Epithelial cell of esophagus (primary cell): ENCODE data around the gene OSBPL8.

ENCODE experiments used
- DNase-seq: peaks from one replicate; pipeline ENCODE4 v3.0.0; 2010; ENCODE audit warnings: low read depth
- H3K4me3 ChIP-seq: 2 replicates; pipeline ENCODE4 v1.5.1; 2011; ENCODE audit warnings: mild to moderate bottlenecking, low read length, control low read depth
- CTCF ChIP-seq: IDR thresholded peaks from 2 replicates; pipeline ENCODE4 v1.5.1; 2011; ENCODE audit warnings: low read depth, mild to moderate bottlenecking, low read length, control low read depth, inconsistent platforms; ENCODE audit not compliant: insufficient read depth; ENCODE audit errors: missing control alignments

OSBPL8 gene

DNA sequence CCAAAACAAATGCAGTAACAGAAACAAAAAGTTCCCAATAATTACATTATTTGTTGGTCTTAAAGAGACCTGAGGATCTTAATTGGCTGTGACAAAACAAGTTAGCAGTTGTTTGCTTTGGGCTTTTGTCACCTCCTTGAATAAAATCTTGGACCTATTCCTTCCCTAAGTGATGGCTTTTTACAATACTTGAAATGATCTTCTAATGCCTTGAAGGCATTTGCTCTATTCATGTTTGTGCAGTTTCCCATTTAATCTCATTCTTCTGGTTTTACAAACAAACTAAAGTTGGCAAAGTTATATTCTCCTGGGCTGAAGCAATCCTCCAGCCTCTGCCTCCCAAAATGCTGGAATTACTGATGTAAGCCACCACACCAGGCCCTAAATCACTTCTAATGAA is 98.8 kb downstream of the OSBPL8 start:
- no peak for DNase-seq
- TF ChIP-seq CTCF = no peak
- no peak overlapping the region for H3K4me3 ChIP-seq

DNA sequence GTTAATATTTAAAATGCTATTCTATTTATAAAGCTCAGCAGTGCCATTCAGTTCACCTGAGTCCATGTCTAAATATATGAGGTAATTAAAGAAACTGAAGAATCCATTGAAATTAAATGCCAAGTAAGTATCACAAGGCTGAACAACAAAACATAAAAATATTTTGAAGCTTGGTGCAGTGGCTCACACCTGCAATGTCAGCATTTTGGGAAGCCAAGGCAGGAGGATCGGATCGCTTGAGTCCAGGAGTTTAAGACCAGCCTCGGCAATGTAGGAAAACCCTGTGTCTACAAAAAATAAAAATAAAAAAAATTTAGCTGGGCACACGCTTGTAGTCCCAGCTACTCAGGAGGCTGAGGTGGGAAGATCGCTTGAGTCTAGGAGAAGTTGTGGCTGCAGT is 101.8 kb downstream of the OSBPL8 start:
- no peak overlapping the region for H3K4me3 ChIP-seq
- TF ChIP-seq CTCF = no peak
- DNase-seq = no peak

GRCh38 chr12:76457010-76457409 is 102.6 kb downstream of the OSBPL8 start:
- DNase-seq = peak; percentile 15
- no peak for TF ChIP-seq CTCF
- H3K4me3 ChIP-seq = no peak overlapping the region

GRCh38 chr12:76455582-76456345 is 103.8 kb downstream of the OSBPL8 start:
- DNase-seq = peak; percentile 95
- H3K4me3 ChIP-seq = no peak overlapping the region
- peak; percentile 71 for TF ChIP-seq CTCF

- no peak for TF ChIP-seq CTCF
Measured at GRCh38 chr12:76451528-76451927, 108.0 kb downstream of the OSBPL8 start.

DNA sequence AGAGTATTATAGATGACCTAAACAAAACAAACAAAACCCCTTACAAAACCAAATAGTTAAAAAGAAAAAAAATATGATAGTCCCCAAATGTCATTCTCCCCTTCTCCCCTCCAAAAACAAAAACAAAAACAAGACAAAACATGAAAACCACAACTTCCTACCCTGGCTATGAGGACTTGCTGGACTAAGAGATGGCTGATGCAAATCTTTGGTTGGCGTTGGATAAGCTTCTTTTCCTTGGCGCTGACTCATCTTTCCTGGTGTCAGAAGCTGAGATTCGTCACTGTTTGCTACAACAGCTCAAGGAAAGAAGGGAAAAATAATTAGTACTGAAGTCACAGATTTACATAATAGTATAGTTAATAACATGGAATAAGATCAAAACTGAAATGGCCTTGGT is 108.9 kb downstream of the OSBPL8 start:
- no peak for TF ChIP-seq CTCF
- DNase-seq = peak; percentile 95
- no peak overlapping the region for H3K4me3 ChIP-seq

More at GRCh38 chr12:76451528-76451927, 108.0 kb downstream of the OSBPL8 start:
- no peak overlapping the region for H3K4me3 ChIP-seq
- no peak for DNase-seq

- TF ChIP-seq CTCF = no peak
Measured at GRCh38 chr12:76449993-76450392, 109.6 kb downstream of the OSBPL8 start.

More at GRCh38 chr12:76449993-76450392, 109.6 kb downstream of the OSBPL8 start:
- DNase-seq = no peak
- no peak overlapping the region for H3K4me3 ChIP-seq
